ENCODE results near the gene FDXR. TPM values are rescaled to one million over a fixed set of nuclear protein-coding genes. Genes with fewer than 3 reads are reported as not detected.

Gene FDXR
- total RNA-seq, 1 experiment from 2014 or later = 39.7 TPM

DNA sequence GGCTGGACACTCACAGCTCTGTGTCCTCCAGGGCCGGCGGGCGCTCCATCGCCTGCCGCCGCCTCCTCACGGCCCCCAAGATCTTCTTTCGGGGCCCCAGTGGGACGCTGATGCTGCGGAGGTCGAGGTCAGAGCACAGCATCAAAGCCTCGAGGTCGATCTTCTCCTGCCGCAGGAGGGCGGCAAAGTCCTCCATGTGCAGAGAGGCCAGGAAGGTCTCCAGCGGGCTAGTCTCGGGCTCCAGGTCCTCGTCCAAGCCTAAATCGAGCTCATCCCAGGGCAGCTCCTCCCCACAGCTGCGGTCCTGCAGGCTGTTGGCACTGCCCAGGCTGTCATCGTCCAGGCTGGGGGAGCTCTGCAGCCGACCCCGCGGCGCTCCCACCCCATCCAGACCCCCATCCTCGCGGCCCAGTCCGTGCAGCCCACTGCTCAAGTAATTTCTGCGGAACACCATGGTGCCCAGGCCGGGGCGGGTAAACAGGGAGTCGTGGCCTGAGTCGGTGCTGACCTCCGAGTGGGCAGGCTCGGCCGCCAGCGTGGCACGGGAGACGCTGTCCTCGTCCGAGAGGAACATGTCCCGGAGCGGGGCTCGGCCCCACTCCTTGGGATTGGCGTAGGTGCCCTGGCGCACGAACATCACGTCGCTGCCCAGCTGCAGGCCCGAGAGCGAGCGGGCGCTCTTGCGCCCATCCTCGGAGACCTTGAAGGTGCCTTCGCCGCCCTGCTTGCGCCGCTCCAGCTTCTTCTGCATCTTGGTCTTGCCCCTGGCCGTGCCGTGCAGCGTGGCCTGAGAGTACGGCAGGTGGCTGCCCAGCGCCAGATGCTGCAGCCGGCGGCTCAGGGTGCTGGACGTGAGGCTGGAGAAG lies 46.9 kb upstream of the FDXR start:
- Histone ChIP-seq H4K5ac (ENCODE audit: insufficient read length, low read depth, low read length) (no peak overlapping the region), H3K4me1 (ENCODE audit: insufficient read depth, low read length) (no peaks in the 10 kb centered on the region), H4K91ac (ENCODE audit: insufficient read length, low read depth, low read length) (no peak overlapping the region), H2BK5ac (ENCODE audit: insufficient read length, low read length) (no peak overlapping the region), H3K27ac (ENCODE audit: insufficient read length, low read depth, low read length) (no peak overlapping the region), H3K79me2 (ENCODE audit: insufficient read depth, low read length) (no peaks in the 10 kb centered on the region), H2BK20ac (ENCODE audit: low read depth, low read length, poor library complexity, severe bottlenecking) (no peak overlapping the region), H2BK15ac (ENCODE audit: low read depth, low read length) (no peak overlapping the region), H3K23ac (ENCODE audit: insufficient read length, low read depth, low read length) (no peak overlapping the region), H2AK5ac (ENCODE audit: insufficient read length, low read length) (no peak overlapping the region), H3K23me2 (ENCODE audit: insufficient read length, low read depth, low read length, poor library complexity, severe bottlenecking) (peaks cover 5% of the 10 kb centered on the region), H2AFZ (ENCODE audit: low read length) (no peak overlapping the region), H3K9ac (ENCODE audit: extremely low read depth, insufficient read length, low read length) (no peak overlapping the region), H3K27me3 (ENCODE audit: insufficient read depth, low read length) (peaks cover 22% of the 10 kb centered on the region), H4K20me1 (ENCODE audit: control insufficient read depth, insufficient read depth, insufficient read length) (no peaks in the 10 kb centered on the region), H4K8ac (replicated peaks; ENCODE audit: insufficient read length, low read depth, low read length) (no peak overlapping the region), H3T11ph (ENCODE audit: low read length) (no peak overlapping the region), H3K9me3 (ENCODE audit: control insufficient read depth, low read depth, low read length) (no peaks in the 10 kb centered on the region), H3K79me1 (ENCODE audit: insufficient read depth, low read depth, low read length, poor library complexity, severe bottlenecking) (no peaks in the 10 kb centered on the region), H2BK12ac (ENCODE audit: insufficient read length, low read depth, low read length) (no peak overlapping the region), H2BK120ac (ENCODE audit: low read depth, low read length, poor library complexity, severe bottlenecking) (no peak overlapping the region), H3K56ac (ENCODE audit: insufficient read length, low read depth, low read length) (no peak overlapping the region), H3K4me2 (ENCODE audit: insufficient read depth, insufficient read length, low read length) (no peak overlapping the region), H3K14ac (ENCODE audit: insufficient read depth, low read length) (no peak overlapping the region), H3K18ac (ENCODE audit: insufficient read length, low read depth, low read length) (no peak overlapping the region), H3K4ac (ENCODE audit: low read depth, low read length) (no peak overlapping the region)
- no CpG with 5 or more reads among the region's 67 CpGs for WGBS (ENCODE audit: extremely low coverage, insufficient read length, low lambda C conversion rate)
- Mint-ChIP-seq H3K36me3 (ENCODE audit: insufficient read depth in 1 of 3, low read depth in 3 of 3) (no peaks in the 10 kb centered on the region; a peak in 1 of 7 replicates), H3K4me3 (0 out of 5 replicates have a peak overlapping the region, but pooled peaks of 1 of the 2 experiments have one; percentile 7), H3K27me3 (ENCODE audit: low read depth) (peaks cover 52% of the 10 kb centered on the region), H3K27ac (no peak overlapping the region), H3K4me1 (peaks cover 18 to 39% of the 10 kb centered on the region in 2 experiments), H3K9me3 (no peaks in the 10 kb centered on the region)
- TF ChIP-seq, protein P1, sequence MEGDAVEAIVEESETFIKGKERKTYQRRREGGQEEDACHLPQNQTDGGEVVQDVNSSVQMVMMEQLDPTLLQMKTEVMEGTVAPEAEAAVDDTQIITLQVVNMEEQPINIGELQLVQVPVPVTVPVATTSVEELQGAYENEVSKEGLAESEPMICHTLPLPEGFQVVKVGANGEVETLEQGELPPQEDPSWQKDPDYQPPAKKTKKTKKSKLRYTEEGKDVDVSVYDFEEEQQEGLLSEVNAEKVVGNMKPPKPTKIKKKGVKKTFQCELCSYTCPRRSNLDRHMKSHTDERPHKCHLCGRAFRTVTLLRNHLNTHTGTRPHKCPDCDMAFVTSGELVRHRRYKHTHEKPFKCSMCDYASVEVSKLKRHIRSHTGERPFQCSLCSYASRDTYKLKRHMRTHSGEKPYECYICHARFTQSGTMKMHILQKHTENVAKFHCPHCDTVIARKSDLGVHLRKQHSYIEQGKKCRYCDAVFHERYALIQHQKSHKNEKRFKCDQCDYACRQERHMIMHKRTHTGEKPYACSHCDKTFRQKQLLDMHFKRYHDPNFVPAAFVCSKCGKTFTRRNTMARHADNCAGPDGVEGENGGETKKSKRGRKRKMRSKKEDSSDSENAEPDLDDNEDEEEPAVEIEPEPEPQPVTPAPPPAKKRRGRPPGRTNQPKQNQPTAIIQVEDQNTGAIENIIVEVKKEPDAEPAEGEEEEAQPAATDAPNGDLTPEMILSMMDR (conservative IDR thresholded peaks at IDR 0.05) = peak; percentile 58; the same call in 2 of the 3 replicates
- peak; percentile 86 for DNase-seq

Data from H9 (cell line).